ENCODE measurements around the gene CSNK2A2.
A peak's percentile ranks its signal among the peaks of the same experiment; 100 is the strongest.

CSNK2A2 gene

DNA sequence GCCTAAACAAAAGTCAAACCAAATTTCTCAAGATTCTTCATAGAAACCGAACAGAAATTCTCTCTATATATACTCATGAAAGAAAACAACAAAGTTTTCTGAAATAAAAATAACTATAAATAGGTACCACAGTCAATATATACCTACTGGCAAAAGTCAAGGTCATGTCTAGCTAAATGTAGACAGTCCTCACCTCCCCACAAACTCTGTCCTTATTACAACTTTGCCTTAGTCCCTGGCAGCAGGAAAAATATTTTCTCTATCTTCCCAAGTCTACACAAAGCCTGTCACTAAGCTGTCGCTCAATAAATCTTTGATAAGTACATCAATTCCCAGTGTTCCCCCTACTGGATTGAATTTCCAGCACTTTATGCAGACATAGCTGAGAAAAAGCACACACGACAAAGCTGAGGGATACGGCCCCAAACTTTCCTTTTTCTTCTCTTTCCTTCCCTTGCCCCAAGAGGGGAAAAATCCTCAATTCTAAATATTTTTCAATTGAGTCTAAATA, 71.4 kb downstream of the CSNK2A2 start:
- H3K27ac ChIP-seq: no peak overlapping the region
- DNase-seq (ENCODE audit: low spot score): no peak
- TF ChIP-seq, protein P1, sequence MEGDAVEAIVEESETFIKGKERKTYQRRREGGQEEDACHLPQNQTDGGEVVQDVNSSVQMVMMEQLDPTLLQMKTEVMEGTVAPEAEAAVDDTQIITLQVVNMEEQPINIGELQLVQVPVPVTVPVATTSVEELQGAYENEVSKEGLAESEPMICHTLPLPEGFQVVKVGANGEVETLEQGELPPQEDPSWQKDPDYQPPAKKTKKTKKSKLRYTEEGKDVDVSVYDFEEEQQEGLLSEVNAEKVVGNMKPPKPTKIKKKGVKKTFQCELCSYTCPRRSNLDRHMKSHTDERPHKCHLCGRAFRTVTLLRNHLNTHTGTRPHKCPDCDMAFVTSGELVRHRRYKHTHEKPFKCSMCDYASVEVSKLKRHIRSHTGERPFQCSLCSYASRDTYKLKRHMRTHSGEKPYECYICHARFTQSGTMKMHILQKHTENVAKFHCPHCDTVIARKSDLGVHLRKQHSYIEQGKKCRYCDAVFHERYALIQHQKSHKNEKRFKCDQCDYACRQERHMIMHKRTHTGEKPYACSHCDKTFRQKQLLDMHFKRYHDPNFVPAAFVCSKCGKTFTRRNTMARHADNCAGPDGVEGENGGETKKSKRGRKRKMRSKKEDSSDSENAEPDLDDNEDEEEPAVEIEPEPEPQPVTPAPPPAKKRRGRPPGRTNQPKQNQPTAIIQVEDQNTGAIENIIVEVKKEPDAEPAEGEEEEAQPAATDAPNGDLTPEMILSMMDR (conservative IDR thresholded peaks at IDR 0.05; ENCODE audit: low read depth): no peak
- ChIA-PET CTCF (interaction anchor here (0.7 to 0.9 kb wide), 2 partner anchors 104 to 107 kb away, joined by 3 read pairs; no protein-coding TSS in a partner anchor), POLR2A (ENCODE audit: low non-redundant PET) (no interaction called here)

GRCh38 chr16:58125781-58126335, 72.0 kb downstream of the CSNK2A2 start:
- no peak for DNase-seq (ENCODE audit: low spot score)
- no peak overlapping the region for H3K27ac ChIP-seq
- CTCF ChIA-PET: interaction anchor here (0.6 to 0.9 kb wide), 3 partner anchors 106 to 1250 kb away, joined by 3 read pairs; no protein-coding TSS in a partner anchor
- TF ChIP-seq, protein P1 (conservative IDR thresholded peaks at IDR 0.05; ENCODE audit: low read depth): no peak
- POLR2A ChIA-PET (ENCODE audit: low non-redundant PET): no interaction called here

DNA sequence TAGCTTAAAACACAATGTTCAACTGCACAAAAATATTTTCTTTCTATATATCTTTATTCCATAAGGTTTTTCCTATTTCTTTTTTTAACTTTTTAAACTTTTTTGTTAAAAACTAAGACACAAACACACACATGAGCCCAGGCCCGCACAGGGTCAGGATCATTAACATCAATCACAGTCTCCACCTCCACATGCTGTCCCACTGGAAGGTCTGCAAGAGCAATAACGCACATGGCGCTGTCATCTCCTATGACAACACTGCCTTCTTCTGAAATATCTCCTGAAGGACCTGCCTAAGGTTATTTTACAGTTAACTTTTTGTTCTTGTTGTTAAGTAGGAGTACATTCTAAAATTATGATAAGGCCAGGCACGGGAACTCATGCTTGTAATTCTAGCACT, 72.9 kb downstream of the CSNK2A2 start:
- DNase-seq (ENCODE audit: low spot score): no peak
- CTCF ChIA-PET: interaction anchor here (0.6 to 0.7 kb wide), 2 partner anchors 394 to 1249 kb away, joined by 3 read pairs; no protein-coding TSS in a partner anchor
- POLR2A ChIA-PET (ENCODE audit: low non-redundant PET): no interaction called here
- no peak overlapping the region for H3K27ac ChIP-seq
- TF ChIP-seq, protein P1 (conservative IDR thresholded peaks at IDR 0.05; ENCODE audit: low read depth): no peak

- no peak for DNase-seq (ENCODE audit: low spot score)
- TF ChIP-seq, protein P1 (conservative IDR thresholded peaks at IDR 0.05; ENCODE audit: low read depth): no peak
- ChIA-PET CTCF (no interaction called here), POLR2A (ENCODE audit: low non-redundant PET) (no interaction called here)
- H3K27ac ChIP-seq: no peak overlapping the region
Observed at GRCh38 chr16:58124601-58124915, 73.3 kb downstream of the CSNK2A2 start.

DNA sequence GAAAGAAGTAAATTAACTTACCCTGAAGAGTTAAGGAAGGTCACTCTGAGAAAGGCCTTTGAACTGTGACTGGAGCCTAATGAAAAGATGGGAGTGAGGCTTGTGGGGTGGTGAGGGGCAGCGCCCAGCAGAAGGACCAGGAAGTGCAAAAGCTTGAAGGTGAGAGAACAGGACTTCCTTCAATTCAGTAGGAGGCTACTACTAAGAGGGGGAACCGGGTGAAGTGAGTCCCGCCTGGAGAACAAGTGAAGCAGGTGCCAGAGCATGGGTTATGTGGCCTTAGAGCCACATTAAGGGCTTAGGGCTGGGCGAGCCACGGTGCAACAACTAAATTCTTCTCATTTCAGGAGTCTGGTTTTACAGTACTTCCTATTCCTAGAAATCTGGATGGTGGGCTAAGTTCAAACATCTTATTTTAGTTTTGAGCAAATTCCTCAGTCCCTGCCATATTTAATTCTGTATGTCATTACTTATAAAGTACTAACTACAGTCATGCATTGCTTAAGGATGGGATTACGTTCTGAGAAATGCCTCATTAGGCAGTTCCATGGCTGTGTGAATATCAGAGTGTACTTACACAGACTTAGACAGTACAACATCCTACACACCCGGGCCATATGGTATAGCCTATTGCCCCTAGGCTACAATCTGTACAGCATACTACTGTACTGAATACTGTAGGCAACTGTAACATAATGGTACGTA, 73.9 kb downstream of the CSNK2A2 start:
- no peak overlapping the region for H3K27ac ChIP-seq
- TF ChIP-seq, protein P1 (conservative IDR thresholded peaks at IDR 0.05; ENCODE audit: low read depth): no peak
- DNase-seq (ENCODE audit: low spot score): no peak
- CTCF ChIA-PET: no interaction called here
- POLR2A ChIA-PET (ENCODE audit: low non-redundant PET): no interaction called here

DNA sequence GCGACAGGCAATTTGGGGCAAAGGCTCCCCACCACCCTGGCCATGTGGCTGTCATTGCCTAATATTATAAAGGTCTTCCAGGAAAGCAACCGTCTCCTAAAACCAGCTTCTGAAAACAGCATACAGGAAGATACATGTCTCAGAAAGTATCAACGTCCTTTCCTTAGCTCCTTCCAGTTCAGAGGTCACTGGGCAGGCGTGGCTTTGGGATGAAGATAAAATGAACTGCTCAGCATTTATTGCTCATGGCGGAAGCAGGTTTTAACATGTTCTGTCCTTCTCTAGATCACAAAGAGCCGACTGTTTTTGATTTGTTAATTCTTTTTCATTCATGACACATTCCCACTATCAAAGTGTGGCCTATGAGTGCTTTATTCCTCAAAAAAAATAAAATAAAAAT, 76.8 kb downstream of the CSNK2A2 start:
- DNase-seq (ENCODE audit: low spot score): peak; percentile 72
- ChIA-PET POLR2A (ENCODE audit: low non-redundant PET) (no interaction called here), CTCF (interaction anchor here (0.5 to 1.8 kb wide), 7 partner anchors 20 to 120 kb away, joined by 3 to 11 read pairs (median 3); partner anchors contain the start of gene USB1)
- TF ChIP-seq, protein P1 (conservative IDR thresholded peaks at IDR 0.05; ENCODE audit: low read depth): no peak
- H3K27ac ChIP-seq: no peak overlapping the region
